AG20443 (cell line): ENCODE measurements around the gene CHRNB2.

ENCODE experiments used
- DNase-seq: peaks from one replicate; pipeline ENCODE4 v3.0.0; 2012; ENCODE audit warnings: low spot score, mixed read lengths

Gene CHRNB2

DNA sequence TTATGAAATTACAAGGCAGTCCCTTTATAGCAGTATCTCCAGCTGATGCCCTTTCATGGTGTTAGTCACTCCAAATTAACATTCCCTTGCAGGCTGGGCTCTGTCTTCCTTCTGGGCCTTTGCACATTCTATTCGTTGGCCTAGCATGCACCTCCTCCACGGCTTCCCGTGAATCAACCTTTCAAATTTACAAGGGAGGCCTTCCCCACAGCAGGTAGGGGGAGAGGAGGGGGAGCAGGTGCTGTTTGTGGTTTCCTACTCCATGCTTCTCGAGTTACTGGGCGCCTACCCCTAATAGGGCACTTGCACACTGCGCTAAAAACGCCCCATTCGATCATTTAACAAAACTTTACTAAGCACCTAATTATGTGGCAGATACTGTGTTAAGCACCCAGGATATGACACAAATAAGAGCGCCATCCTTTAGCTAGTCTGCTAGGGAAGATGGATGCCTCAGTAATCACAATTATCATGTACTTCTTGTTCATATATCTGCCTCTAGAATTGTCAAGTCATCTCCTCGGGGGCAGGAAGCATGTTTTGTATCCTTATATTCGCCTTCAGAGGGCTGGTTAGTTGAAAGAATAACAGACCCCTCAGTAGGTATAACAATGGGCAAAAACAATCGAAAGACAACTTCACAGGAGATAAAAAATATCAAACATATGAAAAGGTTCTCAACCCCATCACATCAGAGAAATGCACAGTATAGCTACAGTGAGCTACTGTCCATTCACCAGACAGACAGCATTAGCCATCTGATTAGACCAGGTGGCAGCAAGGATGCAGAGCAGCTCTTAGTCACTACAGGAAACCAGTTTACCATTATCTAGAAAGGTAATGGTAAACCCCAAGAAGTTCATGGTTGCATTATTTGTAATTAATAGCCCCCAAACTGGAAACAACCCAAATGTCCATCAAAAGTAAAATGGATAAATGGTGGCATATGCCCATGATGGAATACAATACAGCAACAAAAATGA lies 42.1 kb downstream of the CHRNB2 start:
- DNase-seq: peak; percentile 21

DNA sequence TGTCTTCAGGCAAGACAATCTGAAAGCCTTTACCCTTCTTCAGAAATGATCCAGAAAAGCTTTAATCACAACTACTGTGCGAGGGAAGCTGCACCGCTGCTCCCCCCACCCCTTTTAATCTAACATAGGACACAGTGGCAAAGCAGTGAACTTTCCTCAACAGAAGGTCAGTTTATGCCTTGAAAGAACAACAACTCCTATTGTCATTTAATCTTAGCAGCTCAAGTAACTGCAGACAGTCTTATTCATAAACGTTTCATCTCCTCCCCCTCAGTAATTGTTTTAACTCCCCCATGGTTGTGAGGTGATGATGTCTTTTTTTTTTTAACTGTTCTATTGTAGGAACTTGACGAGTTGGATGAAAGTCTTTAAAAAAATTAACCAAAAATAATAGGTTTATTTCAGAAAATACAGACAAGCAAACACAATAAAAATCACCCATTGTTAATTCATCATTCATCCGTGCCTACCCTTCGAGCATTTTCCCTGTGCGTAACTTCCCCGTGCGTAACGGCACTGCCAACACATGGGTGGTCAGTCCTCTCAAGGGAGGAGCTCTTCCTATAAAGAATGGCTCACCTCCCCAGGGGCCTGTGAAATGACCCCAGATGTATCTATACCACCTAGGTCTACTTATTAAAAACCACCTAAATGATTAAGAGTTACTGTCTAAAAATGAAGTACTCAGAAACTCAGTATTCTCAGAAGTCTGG lies 43.7 kb downstream of the CHRNB2 start:
- DNase-seq: no peak

DNA sequence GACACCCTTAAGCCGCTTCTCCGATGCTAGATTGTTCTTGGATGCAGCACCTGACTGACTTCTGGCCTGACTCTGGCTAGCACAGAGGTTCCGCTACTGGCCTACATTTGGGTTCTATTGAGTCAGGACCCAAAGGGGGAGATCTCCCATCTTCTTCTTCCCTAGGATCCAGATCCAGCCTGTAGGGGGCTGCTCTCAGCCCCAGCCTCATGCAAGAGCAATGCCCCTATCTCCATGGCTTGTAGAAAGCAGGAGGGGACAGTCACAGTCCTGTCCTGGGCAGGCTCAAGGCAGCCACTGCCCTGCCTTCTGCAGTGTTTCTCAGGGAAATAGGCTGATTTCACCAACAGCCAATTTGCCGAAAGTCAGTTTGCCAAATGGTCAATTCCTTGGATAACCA lies 46.7 kb downstream of the CHRNB2 start:
- no peak for DNase-seq

DNA sequence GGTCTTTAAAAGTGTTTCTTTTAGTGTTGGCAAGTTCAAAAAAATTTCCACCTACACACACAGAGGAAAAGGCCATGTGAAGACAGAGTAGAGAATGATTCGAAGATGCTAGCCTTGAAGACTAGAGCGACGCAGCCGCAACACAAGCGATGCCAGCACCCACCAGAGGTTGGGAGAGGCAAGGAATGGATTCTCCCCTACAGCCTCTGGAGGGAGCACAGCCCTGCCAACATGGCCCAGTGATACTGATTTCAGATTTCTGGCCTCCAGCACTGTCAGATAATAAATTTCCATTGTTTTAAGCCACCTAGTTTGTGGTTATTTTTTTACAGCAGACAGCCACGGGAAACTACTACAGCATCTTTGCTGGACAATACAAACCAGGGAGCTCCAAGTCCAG lies 47.3 kb downstream of the CHRNB2 start:
- DNase-seq: no peak

DNA sequence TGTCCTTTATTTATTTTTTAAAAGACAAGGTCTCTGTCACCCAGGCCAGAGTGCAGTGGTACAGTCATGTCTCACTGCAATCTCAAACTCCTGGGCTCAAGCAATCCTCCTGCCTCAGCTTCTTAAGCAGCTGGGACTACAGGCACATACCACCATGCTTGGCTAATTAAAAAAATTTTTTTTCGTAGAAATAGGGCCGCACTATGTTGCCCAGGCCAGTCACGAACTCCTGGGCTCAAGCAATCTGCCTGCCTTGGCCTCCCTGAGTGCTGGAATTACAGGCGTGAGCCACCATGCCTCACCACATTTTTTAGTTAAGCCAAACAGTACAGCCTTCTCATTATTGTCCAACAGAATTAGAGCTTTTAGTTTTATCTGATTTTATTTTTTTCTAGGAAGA lies 47.8 kb downstream of the CHRNB2 start:
- no peak for DNase-seq

DNA sequence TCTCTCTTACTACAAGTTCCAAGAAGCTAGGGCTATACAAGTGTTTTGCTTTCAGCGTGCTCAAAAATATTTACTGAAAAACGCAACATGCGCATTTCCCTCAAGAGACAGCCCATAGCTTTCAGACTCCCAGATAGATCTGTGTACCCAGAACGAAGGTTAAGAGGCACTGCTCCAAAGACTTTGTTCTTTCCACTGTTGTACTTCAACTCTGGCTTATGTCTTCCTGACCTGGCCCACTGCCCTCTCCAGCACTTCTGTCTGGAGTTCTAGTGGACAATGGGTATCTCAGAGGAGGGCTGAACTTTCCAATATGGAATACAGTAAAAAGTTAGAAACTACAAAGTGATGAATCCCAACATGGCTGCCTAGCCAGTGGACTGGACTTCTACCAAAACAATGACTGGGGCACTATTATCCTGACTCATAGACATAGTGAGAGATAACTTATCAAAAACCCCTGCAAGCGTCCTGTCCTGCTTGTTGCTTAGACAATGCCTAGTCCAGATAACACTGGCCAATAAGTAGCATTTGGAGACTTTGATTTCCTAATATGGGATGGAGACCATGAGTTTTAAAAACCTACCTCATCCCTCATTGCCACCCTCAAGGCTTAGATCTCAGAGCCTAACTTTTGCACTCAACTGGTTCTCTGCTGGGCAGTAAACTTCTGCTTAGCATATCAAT lies 49.2 kb downstream of the CHRNB2 start:
- DNase-seq: no peak

DNA sequence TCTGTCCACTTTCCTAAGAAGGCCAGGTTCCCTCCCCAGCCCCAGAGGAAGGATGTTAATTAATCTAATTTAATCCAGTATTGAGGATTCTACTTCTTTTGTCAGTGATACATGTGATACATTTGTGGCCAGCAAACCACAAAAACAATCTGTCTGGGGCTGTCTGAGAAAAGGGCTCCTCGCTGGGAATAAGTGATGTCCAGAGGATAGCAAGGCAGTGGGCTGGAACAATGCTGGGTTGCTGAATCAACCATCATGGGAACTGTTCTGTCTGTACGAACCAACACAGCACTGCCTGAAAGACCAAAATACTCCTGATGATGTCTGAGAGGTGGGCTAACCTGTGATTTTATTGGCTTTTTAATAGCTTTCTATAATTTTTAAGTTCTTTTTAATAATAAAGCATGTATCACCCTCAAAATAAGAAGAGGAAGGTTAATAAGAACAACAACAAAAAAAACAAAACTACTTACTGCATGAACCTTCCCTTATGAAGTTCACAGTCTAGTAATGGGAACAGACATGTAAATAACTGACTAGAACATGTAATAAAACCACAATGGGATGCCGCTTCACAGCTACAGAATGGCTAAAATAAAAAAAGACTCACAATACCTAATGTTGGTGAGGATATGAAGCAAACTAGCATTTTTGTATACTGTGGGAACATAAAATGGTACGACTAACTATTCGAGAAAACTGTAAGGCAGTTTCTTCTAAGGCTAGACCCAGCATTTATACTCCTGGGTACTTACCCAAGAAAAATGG lies 51.8 kb downstream of the CHRNB2 start:
- DNase-seq: no peak

DNA sequence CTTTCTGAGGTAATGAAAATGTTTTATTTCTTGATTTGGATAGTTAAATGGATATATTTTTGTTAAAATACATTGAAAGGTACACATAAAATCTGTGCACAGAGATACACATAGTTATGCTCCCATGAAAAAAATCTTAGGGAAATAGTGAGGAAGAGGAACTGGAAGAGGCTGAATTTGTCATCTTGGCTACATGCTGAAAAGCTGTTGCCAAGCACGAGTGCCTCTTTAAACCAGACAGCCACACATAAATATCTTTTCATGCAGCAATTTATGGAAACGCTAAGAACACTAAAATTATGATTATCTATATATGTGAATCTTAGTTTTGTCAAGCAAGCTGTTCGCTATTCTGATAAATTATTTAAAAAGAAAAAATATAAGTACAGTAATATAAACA lies 53.2 kb downstream of the CHRNB2 start:
- no peak for DNase-seq

DNA sequence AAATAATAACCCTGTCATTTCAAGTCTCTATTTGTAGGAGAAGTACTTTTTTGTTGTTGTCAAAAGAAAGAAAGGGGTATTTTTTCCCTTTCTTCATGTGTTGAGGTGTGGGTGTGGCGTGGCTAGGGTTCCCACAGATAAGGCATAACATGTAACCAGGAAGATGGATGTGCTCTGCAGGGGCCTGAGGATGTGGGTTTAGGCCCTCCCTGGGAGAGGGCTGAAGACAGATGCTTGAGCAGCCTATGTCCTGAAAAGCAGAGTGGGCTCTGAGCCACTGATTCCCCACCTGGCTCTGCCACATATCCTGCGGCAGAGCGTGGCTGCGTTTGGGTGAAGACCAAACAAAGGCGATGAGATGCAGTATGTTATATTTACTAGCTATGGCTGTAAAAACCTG lies 54.3 kb downstream of the CHRNB2 start:
- no peak for DNase-seq

DNA sequence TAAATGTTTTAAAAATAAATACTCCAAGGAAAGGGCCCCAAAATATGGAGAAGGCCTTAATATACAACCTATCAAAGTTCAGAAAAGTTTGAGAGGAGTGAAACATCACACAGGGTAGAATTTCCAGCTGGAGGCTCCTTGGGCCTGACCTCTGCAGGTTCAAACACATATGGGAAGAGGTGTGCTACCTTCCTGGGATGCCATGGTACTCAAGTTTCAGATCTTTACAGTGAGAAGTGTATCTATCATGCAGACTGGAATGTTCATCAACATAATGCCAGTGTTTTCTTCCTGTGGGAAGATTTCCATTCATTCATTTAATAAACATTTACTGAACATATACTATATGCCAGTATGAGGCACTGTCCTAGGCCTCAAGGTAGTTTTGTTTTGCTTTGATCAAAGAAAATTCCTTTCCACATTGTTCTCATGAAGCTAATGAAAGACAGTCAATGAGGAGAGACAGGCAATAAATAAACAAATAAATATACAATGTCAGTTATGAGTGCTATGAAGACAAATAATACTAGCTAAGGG lies 55.0 kb downstream of the CHRNB2 start:
- no peak for DNase-seq

DNA sequence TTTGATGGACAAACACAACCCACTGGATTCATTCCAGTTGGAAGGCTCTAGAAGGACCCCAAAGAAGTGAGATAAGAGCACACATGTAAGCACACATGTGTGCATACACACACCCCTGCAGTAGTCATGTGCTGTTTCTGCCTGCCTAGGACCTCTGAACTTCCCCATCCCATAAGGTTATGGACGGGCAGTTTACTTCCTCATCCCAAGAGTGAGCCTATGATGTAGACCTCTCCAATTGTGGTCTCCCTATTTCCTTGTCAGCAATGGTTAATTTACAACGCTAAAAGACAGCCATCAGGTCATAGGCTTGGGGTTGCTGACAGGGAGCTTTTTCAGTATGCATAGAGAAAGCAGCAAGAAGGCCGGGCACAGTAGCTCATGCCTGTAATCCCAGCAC lies 55.8 kb downstream of the CHRNB2 start:
- DNase-seq: no peak

DNA sequence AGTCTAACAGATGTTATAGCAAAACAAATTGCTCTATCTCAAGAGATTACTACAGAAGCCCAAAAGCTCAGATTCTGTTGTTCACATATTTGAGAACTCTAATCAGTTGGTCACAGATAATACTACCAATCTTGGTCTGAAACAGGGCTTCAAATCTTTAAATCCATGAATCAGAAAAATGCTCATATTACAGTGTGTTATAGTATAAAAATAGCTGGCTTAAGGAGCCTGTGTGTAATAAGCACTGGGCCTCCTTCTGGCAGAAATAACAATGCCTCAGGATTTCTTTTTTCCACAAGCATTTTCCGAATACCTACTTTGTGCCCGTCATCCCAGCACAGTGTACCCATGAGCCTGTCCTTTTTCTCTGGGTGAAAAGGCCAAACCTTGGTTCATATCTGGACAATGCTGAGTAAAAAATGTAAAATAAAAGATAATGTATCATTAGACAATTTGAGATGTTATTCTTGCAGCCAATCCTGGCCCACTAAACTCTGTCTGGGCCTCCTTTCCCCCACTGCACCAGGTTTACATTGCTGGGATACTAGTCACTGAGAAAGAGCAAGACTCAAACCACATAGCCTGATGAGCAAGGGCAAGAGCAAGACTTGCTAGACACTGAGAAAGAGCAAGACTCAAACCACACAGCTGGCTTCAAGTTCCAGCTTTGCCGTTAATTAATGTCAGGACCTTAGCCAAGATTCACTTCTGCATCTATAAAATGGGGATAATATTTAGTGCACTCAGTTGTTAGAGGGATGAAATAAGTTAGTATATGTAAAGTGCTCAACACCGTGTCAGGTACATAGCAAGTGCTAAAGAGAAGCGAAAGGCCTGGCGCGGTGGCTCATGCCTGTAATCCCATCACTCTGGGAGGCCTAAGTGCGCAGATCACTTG lies 57.4 kb downstream of the CHRNB2 start:
- peak; percentile 64 for DNase-seq

DNA sequence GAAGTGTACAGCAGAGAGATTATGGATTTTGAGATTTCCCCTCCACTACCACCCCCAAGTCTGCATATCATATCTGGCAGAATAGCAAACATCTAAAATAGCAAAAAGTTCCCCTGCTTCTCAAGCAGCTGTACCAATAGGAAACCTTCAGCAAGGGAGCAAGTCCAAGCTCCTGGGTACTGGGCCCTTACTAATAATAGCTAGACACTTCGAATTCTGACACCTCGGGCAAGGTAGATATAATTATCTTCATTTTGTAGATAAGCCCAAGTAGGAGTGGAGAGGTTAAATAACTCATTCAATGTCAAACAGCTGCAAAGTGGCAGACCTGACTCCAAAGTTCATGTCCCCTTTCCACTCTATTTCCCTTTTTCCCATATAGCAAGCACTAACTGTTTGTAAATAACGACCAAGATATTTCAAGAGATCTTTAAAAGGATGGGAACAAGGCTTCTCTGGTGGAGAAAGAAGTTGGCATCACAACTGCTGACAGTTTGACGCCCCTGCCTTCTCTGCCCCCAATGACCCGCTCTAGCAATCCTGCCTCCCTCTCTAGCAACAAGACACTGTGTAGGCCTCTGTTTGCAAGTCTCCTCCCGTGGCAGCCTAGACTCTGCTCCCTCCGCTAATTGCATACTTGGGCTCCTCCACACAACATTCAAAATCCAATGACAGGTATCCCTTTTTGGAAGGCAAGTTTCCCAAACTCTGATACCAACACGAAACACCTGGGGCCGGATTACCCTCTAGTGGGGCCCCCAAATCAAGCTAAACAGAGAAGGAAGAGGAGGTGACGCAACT lies 59.1 kb downstream of the CHRNB2 start:
- peak; percentile 34 for DNase-seq

DNA sequence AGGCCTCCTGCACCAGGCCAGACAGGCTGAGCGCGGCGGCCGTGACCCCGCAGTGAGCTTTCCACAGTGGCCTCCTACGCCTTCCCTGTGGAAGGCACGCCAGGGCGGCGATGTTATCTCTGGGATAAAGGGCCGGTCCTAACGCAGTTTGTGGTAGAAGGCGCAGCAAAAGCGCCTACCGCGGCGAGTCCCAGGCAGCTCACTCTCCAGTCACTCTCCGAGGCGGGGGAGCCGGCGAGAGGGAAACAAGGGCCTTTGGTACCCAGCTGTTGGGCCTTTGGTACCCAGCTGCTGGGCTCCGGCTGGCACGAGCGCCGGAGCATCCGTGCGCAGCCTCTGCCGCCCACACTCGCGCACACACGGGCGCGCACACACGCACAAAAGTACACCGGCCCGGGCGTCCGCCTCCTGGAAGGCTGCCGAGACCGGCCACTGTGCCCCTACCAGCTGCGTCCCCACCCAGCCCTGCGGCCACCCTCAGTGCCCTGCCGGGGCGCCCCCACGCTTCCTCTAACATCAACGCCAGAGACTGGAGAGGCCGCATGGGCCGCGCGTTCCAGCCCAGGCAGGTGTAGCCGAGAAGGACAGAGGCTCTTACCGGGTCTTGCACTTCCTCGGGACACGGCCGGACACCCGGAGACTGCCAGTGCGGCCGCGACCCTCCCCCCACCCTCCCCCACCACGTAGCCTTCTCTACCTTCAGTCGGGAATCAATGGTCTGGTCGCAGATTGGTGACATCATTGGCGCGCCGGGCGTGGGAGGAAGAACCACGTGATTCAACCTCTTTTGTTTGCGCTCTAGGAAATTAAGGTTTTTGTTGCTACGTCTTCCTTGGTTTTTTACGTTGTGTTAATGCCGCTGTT lies 59.9 kb downstream of the CHRNB2 start:
- DNase-seq: peak; percentile 88

DNA sequence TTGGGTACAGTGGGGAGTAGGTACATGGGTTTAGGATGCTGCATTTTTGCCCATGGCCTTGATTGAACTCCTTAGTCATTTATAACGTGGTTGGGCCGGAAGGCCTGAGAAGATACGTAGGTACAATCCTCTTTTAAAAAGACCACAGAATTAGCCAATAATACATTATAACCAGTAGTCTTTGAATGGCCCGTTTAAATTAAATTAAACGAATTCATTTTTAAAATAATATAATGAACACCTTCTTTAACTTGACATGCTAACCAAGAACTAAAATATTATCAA lies 60.5 kb downstream of the CHRNB2 start:
- DNase-seq: no peak

DNA sequence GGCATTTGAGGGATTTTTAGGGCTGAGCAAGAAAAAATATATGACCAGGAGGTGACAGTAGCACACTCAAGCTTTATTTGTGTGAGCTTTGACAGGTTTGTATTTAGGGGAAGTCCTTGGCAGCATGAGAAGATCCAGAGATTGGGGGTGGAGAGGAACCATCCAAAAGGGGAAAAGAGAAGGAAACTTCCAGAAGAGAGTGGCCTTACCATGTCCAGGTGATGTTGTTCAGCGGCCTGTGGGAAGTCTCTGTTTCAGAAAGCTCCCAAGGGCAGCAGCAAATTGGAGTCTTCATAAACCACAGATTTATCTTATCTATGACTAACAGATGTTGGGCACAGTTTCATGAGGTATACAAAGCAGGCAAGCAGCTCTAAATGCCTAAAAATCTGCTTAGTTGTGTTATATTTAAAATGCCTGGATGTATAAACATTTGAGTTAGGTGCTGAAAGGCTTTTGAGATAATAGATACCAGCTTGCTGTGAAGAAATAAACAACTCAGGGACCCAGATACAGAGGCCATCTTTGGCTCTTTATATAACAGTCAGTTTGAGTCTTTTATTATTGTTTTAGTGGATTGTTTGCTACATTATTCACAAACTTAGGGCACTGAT lies 61.6 kb downstream of the CHRNB2 start:
- DNase-seq: no peak
